Hepatocyte (in vitro differentiated cells): ENCODE data around the gene ERBB4.

Source experiments
- EZH2phosphoT487 ChIP-seq: fragments of 200-600 bp; sonication (generic); IDR thresholded peaks from one replicate; pipeline ENCODE4 v1.6.1; 2018; ENCODE audit warnings: antibody characterized with exemption, mild to moderate bottlenecking, low read depth, moderate library complexity; ENCODE audit not compliant: unreplicated experiment, severe bottlenecking
- TF ChIP-seq, protein P1 (sequence below): fragments of 200-600 bp; sonication (generic); IDR thresholded peaks from 2 replicates; pipeline ENCODE4 v1.5.1; 2016; ENCODE audit warnings: antibody characterized with exemption, mild to moderate bottlenecking; ENCODE audit not compliant: poor library complexity

DNA sequence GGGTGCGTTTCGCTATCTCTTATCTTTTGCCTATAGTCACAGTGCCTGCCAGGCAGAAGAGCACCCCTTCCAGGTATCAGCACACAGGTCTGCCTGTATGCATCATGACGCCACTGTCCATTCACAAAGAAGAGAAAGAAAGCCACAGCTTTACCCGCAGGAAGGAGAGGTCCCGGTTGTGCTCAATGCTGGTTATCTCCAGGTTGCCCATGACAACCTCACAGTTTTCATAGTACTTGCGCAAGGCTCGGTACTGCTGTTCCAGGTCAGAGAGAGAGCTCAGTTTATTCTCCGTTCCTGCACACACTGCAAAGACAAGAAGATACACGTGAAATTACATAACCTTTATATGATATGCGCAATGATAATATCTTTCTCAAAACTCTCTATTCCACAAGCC is 414.0 kb downstream of the ERBB4 start:
- TF ChIP-seq, protein P1, sequence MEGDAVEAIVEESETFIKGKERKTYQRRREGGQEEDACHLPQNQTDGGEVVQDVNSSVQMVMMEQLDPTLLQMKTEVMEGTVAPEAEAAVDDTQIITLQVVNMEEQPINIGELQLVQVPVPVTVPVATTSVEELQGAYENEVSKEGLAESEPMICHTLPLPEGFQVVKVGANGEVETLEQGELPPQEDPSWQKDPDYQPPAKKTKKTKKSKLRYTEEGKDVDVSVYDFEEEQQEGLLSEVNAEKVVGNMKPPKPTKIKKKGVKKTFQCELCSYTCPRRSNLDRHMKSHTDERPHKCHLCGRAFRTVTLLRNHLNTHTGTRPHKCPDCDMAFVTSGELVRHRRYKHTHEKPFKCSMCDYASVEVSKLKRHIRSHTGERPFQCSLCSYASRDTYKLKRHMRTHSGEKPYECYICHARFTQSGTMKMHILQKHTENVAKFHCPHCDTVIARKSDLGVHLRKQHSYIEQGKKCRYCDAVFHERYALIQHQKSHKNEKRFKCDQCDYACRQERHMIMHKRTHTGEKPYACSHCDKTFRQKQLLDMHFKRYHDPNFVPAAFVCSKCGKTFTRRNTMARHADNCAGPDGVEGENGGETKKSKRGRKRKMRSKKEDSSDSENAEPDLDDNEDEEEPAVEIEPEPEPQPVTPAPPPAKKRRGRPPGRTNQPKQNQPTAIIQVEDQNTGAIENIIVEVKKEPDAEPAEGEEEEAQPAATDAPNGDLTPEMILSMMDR: no peak
- no peak for TF ChIP-seq EZH2phosphoT487
